Loucy (cell line): Measurements from ENCODE around the gene MYO18B.

Source experiments
- H2AFZ ChIP-seq: fragments of 200-600 bp; sonication (generic); 2 replicates; pipeline ENCODE4 v1.6.0; 2016; ENCODE audit warnings: antibody characterized with exemption, mild to moderate bottlenecking, low read length, moderate library complexity
- H3F3A ChIP-seq: fragments of 200-600 bp; 2 replicates; pipeline ENCODE4 v1.6.0; 2016; ENCODE audit warnings: antibody characterized with exemption, low read depth, mild to moderate bottlenecking
- H3K27me3 ChIP-seq: fragments of 200-600 bp; sonication (generic); 2 replicates; pipeline ENCODE4 v1.6.1; 2014; ENCODE audit warnings: low read length, mild to moderate bottlenecking; ENCODE audit not compliant: insufficient read depth, poor library complexity, severe bottlenecking
- H3K36me3 ChIP-seq: fragments of 200-600 bp; sonication (generic); 2 replicates; pipeline ENCODE4 v1.6.1; 2016; ENCODE audit warnings: low read length; ENCODE audit not compliant: insufficient read depth
- H3K4me1 ChIP-seq: fragments of 200-600 bp; sonication (generic); 2 replicates; pipeline ENCODE4 v1.5.1; 2014; ENCODE audit warnings: low read length, mild to moderate bottlenecking; ENCODE audit not compliant: insufficient read depth, poor library complexity, severe bottlenecking
- H3K4me2 ChIP-seq: fragments of 200-600 bp; sonication (generic); 2 replicates; pipeline ENCODE4 v1.6.0; 2014; ENCODE audit warnings: antibody characterized with exemption, low read length, low read depth, mild to moderate bottlenecking; ENCODE audit not compliant: poor library complexity, severe bottlenecking
- H3K4me3 ChIP-seq: fragments of 200-600 bp; sonication (generic); 2 replicates; pipeline ENCODE4 v1.5.1; 2014; ENCODE audit warnings: low read length, mild to moderate bottlenecking, mixed read lengths; ENCODE audit not compliant: poor library complexity, severe bottlenecking
- H3K79me2 ChIP-seq: fragments of 200-600 bp; sonication (generic); 2 replicates; pipeline ENCODE4 v1.6.1; 2014; ENCODE audit warnings: low read length; ENCODE audit not compliant: insufficient read depth
- H3K9ac ChIP-seq: fragments of 200-600 bp; sonication (generic); 2 replicates; pipeline ENCODE4 v1.6.0; 2014; ENCODE audit warnings: mild to moderate bottlenecking, low read depth, low read length, moderate library complexity; ENCODE audit not compliant: poor library complexity, severe bottlenecking
- H3K9me2 ChIP-seq: fragments of 200-600 bp; sonication (generic); replicated peaks from 2 replicates; pipeline ENCODE4 v1.6.1; 2016; ENCODE audit warnings: low read depth, low read length, mixed read lengths
- H3K9me3 ChIP-seq: fragments of 200-600 bp; sonication (generic); 2 replicates; pipeline ENCODE4 v1.6.1; 2014; ENCODE audit warnings: mild to moderate bottlenecking, antibody characterized with exemption, low read length, low read depth; ENCODE audit not compliant: insufficient read depth
- H4K20me1 ChIP-seq: fragments of 200-600 bp; sonication (generic); 2 replicates; pipeline ENCODE4 v1.6.0; 2014; ENCODE audit warnings: antibody characterized with exemption, low read length, mild to moderate bottlenecking; ENCODE audit not compliant: insufficient read depth, poor library complexity, severe bottlenecking
- EZH2phosphoT487 ChIP-seq: fragments of 200-600 bp; IDR thresholded peaks from 2 replicates; pipeline ENCODE4 v1.6.1; 2018; ENCODE audit warnings: antibody characterized with exemption, mild to moderate bottlenecking, moderate library complexity, borderline replicate concordance
- TF ChIP-seq, protein P1 (sequence below): fragments of 200-600 bp; sonication (generic); conservative IDR thresholded peaks from 2 replicates; pipeline ENCODE4 v1.5.1; 2014; ENCODE audit warnings: mild to moderate bottlenecking, antibody characterized with exemption, low read length

The MYO18B gene

DNA sequence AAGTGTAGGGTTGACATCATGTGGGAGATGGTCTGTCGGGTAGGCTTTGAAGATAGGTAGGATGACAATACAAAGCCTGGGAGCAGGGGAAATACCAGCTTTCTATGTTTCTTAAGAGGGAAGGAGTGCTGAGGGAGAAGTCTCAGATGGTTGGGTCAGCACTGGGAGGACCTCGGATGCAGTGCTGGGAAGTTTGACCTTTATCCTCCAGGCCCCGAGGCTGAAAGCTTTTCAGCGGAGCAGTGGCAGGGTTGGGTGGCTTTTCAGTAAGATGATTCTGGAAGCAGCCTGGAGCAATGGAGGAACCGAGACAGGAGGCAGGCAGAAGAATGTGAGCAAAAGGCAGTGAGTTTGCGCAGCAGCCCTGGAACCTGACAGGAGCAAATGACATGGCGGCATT is 43.5 kb upstream of the MYO18B start:
- Histone ChIP-seq H3K79me2 (no peaks in the 10 kb centered on the region; the same call in 1 of the 2 replicates), H3K4me3 (no peak overlapping the region), H3K27me3 (no peaks in the 10 kb centered on the region), H2AFZ (no peak overlapping the region), H3K4me1 (peaks cover 16% of the 10 kb centered on the region), H3F3A (no peaks in the 10 kb centered on the region), H3K9ac (no peak overlapping the region), H4K20me1 (peaks cover 9% of the 10 kb centered on the region), H3K9me3 (no peaks in the 10 kb centered on the region), H3K4me2 (no peak overlapping the region), H3K36me3 (peaks cover 81% of the 10 kb centered on the region; the same call in 1 of the 2 replicates), H3K9me2 (no peaks in the 10 kb centered on the region)
- TF ChIP-seq, protein P1, sequence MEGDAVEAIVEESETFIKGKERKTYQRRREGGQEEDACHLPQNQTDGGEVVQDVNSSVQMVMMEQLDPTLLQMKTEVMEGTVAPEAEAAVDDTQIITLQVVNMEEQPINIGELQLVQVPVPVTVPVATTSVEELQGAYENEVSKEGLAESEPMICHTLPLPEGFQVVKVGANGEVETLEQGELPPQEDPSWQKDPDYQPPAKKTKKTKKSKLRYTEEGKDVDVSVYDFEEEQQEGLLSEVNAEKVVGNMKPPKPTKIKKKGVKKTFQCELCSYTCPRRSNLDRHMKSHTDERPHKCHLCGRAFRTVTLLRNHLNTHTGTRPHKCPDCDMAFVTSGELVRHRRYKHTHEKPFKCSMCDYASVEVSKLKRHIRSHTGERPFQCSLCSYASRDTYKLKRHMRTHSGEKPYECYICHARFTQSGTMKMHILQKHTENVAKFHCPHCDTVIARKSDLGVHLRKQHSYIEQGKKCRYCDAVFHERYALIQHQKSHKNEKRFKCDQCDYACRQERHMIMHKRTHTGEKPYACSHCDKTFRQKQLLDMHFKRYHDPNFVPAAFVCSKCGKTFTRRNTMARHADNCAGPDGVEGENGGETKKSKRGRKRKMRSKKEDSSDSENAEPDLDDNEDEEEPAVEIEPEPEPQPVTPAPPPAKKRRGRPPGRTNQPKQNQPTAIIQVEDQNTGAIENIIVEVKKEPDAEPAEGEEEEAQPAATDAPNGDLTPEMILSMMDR: no peak
- TF ChIP-seq EZH2phosphoT487: no peak

DNA sequence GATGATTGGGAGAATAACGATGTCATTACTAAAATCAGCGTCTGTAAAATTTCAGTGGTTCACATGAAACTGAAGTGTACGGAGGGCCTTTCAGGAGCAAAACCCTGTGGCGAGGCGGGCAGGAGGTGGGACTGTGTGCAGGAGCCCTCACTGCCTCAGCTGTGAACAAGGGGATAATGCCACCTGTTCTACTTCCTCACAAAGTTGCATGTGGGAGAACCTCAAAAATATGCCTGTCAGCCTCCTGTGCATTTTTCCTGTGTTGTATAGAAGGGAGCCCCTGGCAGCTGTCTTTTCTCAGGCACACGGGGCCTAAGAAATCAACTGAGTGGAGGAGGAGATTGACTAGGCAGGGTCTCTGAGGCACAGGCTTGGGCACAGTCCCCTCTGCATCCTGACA is 43.0 kb upstream of the MYO18B start:
- TF ChIP-seq, protein P1: no peak
- no peak for TF ChIP-seq EZH2phosphoT487
- H3K36me3 ChIP-seq: peaks cover 83% of the 10 kb centered on the region; the same call in 1 of the 2 replicates
- no peaks in the 10 kb centered on the region for H3K27me3 ChIP-seq

DNA sequence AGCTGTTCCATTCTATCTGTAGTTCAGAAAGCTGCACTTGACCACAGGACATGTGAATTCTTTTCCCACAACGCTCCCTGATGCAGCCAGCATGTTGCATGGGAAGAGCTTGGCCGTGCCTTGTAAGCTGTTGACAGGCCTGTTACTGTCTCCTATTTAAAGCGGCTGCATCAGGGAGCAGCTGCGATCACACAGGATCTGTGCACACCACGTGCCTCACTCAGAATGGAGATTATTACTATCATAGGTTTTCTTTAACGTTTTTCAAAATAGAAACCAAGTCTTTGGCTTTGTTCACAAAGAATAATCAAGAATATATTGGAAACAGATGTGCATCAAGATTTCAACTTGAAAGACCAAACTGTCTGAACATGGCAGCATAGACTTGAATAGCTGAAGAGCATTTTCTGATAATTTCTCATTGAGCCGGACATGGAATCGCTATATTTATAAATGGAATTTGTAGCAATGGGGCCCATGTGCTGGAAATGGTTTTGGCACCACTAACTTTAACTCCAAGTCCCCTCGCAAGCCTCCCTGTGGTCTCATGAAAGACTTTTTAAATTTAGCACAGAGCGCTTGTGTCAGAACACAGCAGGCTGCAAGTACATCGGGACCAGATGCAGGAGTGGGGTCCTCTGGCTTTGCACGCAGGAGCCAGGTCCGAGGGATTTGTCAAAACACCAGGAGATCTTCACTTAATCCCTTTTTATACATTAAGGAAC is 40.8 kb upstream of the MYO18B start:
- peaks cover 16% of the 10 kb centered on the region for H3K4me1 ChIP-seq

More for the DNA sequence above, 43.0 kb upstream of the MYO18B start:
- H4K20me1 ChIP-seq: peaks cover 9% of the 10 kb centered on the region
- no peak overlapping the region for H3K9ac ChIP-seq
- no peaks in the 10 kb centered on the region for H3F3A ChIP-seq
- H2AFZ ChIP-seq: no peak overlapping the region
- H3K4me1 ChIP-seq: peaks cover 16% of the 10 kb centered on the region
- no peak overlapping the region for H3K4me2 ChIP-seq
- no peaks in the 10 kb centered on the region for H3K9me3 ChIP-seq
- no peaks in the 10 kb centered on the region; the same call in 1 of the 2 replicates for H3K79me2 ChIP-seq
- H3K9me2 ChIP-seq: no peaks in the 10 kb centered on the region
- H3K4me3 ChIP-seq: no peak overlapping the region

More for the DNA sequence above, 40.8 kb upstream of the MYO18B start:
- Histone ChIP-seq H3K4me2 (no peak overlapping the region), H3K27me3 (no peaks in the 10 kb centered on the region), H4K20me1 (peaks cover 9% of the 10 kb centered on the region), H3K9me3 (no peaks in the 10 kb centered on the region), H3K79me2 (no peaks in the 10 kb centered on the region; the same call in 1 of the 2 replicates), H3K4me3 (no peak overlapping the region), H2AFZ (no peak overlapping the region), H3K9ac (no peak overlapping the region), H3K9me2 (no peaks in the 10 kb centered on the region), H3K36me3 (peaks cover 84% of the 10 kb centered on the region; the same call in 1 of the 2 replicates), H3F3A (no peaks in the 10 kb centered on the region)
- TF ChIP-seq EZH2phosphoT487: no peak
- TF ChIP-seq, protein P1: no peak
